ENCODE measurements around the gene GLOD5. TPM values are rescaled to one million over a fixed set of nuclear protein-coding genes. Genes with fewer than 3 reads are reported as not detected.

GLOD5 gene
- total and polyA plus RNA-seq, 2 of the 8 experiments (the other 6 are each of a cell fraction or from before 2014, with no cell fraction given): 0.18 TPM; not detected in 1

DNA sequence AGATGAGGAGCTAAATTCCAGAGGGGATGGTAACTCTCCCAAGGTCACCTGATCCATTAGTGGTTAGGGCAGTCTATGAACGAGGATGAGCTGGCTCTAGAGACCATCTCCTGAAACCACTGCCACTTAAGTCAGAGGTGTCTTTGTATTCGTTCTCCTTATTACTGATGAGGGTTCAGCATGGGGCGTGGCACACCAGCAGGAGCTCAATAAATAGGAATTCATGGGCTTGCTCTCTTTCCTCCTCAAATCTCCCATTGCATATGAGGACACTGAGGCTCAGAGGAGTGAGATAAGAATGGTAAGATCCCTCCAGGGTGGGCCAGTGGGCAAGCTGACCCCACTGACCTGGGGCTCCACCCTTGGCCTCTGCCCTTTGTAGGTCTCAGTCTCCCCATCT lies 23.2 kb downstream of the GLOD5 start:
- no peaks in the 10 kb centered on the region for H3K36me3 ChIP-seq (ENCODE audit: control insufficient read depth in 2 of 4, insufficient read depth in 4 of 4, low read length in 3 of 4)
- DNase-seq (ENCODE audit: low read depth in 1 of 2, low spot score in 2 of 2): no peak
- no peak overlapping the region for H3K27ac ChIP-seq (ENCODE audit: low read depth, low read length)
- TF ChIP-seq SP4 (IDR thresholded peaks at IDR 0.05; ENCODE audit: low read length) (no peak), SIX5 (IDR thresholded peaks at IDR 0.05; ENCODE audit: low read depth, low read length) (no peak), CBX5 (IDR thresholded peaks at IDR 0.05; ENCODE audit: low read depth, low read length) (no peak), TBP (IDR thresholded peaks at IDR 0.05; ENCODE audit: low read depth, low read length) (no peak), POU5F1 (IDR thresholded peaks at IDR 0.05; ENCODE audit: low read depth, low read length) (no peak), CEBPB (IDR thresholded peaks at IDR 0.05; ENCODE audit: low read depth, low read length) (no peak), BACH1 (IDR thresholded peaks at IDR 0.05; ENCODE audit: low read length) (no peak), ASH2L (IDR thresholded peaks at IDR 0.05; ENCODE audit: low read length) (no peak), BRCA1 (IDR thresholded peaks at IDR 0.05; ENCODE audit: low read depth, low read length) (no peak), NANOG (IDR thresholded peaks at IDR 0.05; ENCODE audit: insufficient read depth, low read depth, low read length, poor library complexity, severe bottlenecking) (no peak), CBX8 (IDR thresholded peaks at IDR 0.05; ENCODE audit: borderline replicate concordance, low read depth, low read length) (no peak)
- TF ChIP-seq, protein P1, sequence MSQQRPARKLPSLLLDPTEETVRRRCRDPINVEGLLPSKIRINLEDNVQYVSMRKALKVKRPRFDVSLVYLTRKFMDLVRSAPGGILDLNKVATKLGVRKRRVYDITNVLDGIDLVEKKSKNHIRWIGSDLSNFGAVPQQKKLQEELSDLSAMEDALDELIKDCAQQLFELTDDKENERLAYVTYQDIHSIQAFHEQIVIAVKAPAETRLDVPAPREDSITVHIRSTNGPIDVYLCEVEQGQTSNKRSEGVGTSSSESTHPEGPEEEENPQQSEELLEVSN (IDR thresholded peaks at IDR 0.05): no peak
- TF ChIP-seq, protein P2, sequence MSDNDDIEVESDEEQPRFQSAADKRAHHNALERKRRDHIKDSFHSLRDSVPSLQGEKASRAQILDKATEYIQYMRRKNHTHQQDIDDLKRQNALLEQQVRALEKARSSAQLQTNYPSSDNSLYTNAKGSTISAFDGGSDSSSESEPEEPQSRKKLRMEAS (IDR thresholded peaks at IDR 0.05): no peak
- H3K4me3 ChIP-seq (ENCODE audit: extremely low read depth in 1 of 4, insufficient read depth in 2 of 4, low read depth in 3 of 4, low read length in 4 of 4): no peak overlapping the region
- H3K18ac ChIP-seq (ENCODE audit: extremely low read depth, low read length): no peak overlapping the region
- H4K20me1 ChIP-seq (replicated peaks in 1 of 2; ENCODE audit: control insufficient read depth in 1 of 2, insufficient read depth in 2 of 2, low read length in 2 of 2): no peaks in the 10 kb centered on the region
- no peak overlapping the region for H2BK15ac ChIP-seq (ENCODE audit: low read length)
- no peaks in the 10 kb centered on the region for H3K79me2 ChIP-seq (ENCODE audit: control insufficient read depth in 1 of 2, insufficient read depth in 2 of 2, low read length in 2 of 2)
- no peak overlapping the region for H2BK5ac ChIP-seq (ENCODE audit: low read depth, low read length)
- no peak overlapping the region for H2BK120ac ChIP-seq (replicated peaks; ENCODE audit: low read depth, low read length)
- H3K79me1 ChIP-seq (ENCODE audit: low read depth, low read length): no peaks in the 10 kb centered on the region
- no peak overlapping the region for H3K14ac ChIP-seq (ENCODE audit: insufficient read length)
- WGBS, 2 experiments (ENCODE audit: extremely low coverage in 1 of 2, insufficient coverage in 1 of 2, insufficient read length in 1 of 2, insufficient replicate concordance in 2 of 2, low coverage in 1 of 2, low lambda C conversion rate in 2 of 2, missing lambda C conversion rate in 1 of 2): 86% methylated on average over 3 of the region's 3 CpGs; no CpG with 5 or more reads in 1 of the 2 experiments
- no peak overlapping the region for H2AFZ ChIP-seq (ENCODE audit: low read length)
- H3K4me2 ChIP-seq (ENCODE audit: insufficient read depth in 1 of 2, low read depth in 2 of 2, low read length in 2 of 2): no peak overlapping the region
- H4K91ac ChIP-seq (replicated peaks; ENCODE audit: insufficient read length, low read length): no peak overlapping the region
- no peak overlapping the region for H3K4ac ChIP-seq (replicated peaks; ENCODE audit: insufficient read length, low read depth, low read length)
- POLR2A ChIA-PET (ENCODE audit: partially characterized antibody): interaction anchor here (0.9 to 1.6 kb wide), 3 partner anchors 8 to 174 kb away, joined by 3 read pairs; no protein-coding TSS in a partner anchor
- no peak overlapping the region for H2BK12ac ChIP-seq (ENCODE audit: low read depth, low read length)
- H2AK5ac ChIP-seq (ENCODE audit: low read depth, low read length): no peak overlapping the region
- no peaks in the 10 kb centered on the region for H3K4me1 ChIP-seq (replicated peaks in 1 of 4; ENCODE audit: control insufficient read depth in 3 of 4, insufficient read depth in 4 of 4, low read length in 3 of 4)
- H3K23me2 ChIP-seq (ENCODE audit: low read depth, low read length): no peaks in the 10 kb centered on the region
- no peak overlapping the region for H2BK20ac ChIP-seq (ENCODE audit: low read length)
- no peak for FAIRE-seq
- H4K8ac ChIP-seq (ENCODE audit: extremely low read depth, insufficient read depth, low read length): no peak overlapping the region
- no peak overlapping the region for H3K56ac ChIP-seq (replicated peaks; ENCODE audit: insufficient read length, low read depth, low read length)
- no peak overlapping the region for H3K9ac ChIP-seq (replicated peaks in 1 of 4; ENCODE audit: extremely low read depth in 1 of 4, low read depth in 3 of 4, low read length in 3 of 4)
- H4K5ac ChIP-seq (ENCODE audit: insufficient read length, low read depth, low read length): no peak overlapping the region
- no peaks in the 10 kb centered on the region for H3K27me3 ChIP-seq (replicated peaks in 1 of 4; ENCODE audit: control insufficient read depth in 3 of 4, extremely low read depth in 1 of 4, insufficient read depth in 3 of 4, low read length in 3 of 4)
- CTCF ChIA-PET (ENCODE audit: partially characterized antibody): interaction anchor here (0.6 kb wide), 1 partner anchor 1055 kb away, joined by 3 read pairs; no protein-coding TSS in a partner anchor
- no peaks in the 10 kb centered on the region for H3K9me3 ChIP-seq (ENCODE audit: insufficient read depth in 2 of 2, low read depth in 1 of 2, low read length in 1 of 2)
- H3K23ac ChIP-seq (ENCODE audit: insufficient read length): no peak overlapping the region

Measured in H1 (cell line).